ENCODE measurements around the gene CCDC15. TPM values are rescaled to one million over a fixed set of nuclear protein-coding genes. Genes with fewer than 3 reads are reported as not detected.

Gene CCDC15
- total and polyA plus RNA-seq, 2 of the 4 experiments (the other 2 are of a cell fraction) = 1.1 to 2.0 TPM

GRCh38 chr11:124930799-124931198, 23.2 kb upstream of the CCDC15 start:
- Histone ChIP-seq H3K9ac (ENCODE audit: low read depth, low read length) (no peak overlapping the region), H4K20me1 (ENCODE audit: insufficient read depth, low read length) (no peaks in the 10 kb centered on the region), H2BK120ac (ENCODE audit: low read depth, low read length) (no peak overlapping the region), H3K4ac (ENCODE audit: low read depth, low read length) (no peak overlapping the region), H3K9me3 (ENCODE audit: control insufficient read depth, insufficient read depth, low read length) (no peaks in the 10 kb centered on the region), H2AK5ac (ENCODE audit: low read depth, low read length) (no peak overlapping the region), H2BK20ac (ENCODE audit: low read depth, low read length) (no peak overlapping the region), H3K4me3 (ENCODE audit: insufficient read depth, low read depth, low read length) (no peak overlapping the region), H3K9me1 (ENCODE audit: insufficient read depth, low read length) (peaks cover 4% of the 10 kb centered on the region; the same call in 1 of the 2 replicates), H2AK9ac (replicated peaks; ENCODE audit: low read depth, low read length, poor library complexity) (no peak overlapping the region), H2BK15ac (ENCODE audit: low read depth, low read length) (no peak overlapping the region), H3K56ac (ENCODE audit: extremely low read depth, insufficient read depth, low read length) (no peak overlapping the region), H4K8ac (ENCODE audit: low read depth in 2 of 2, low read length in 2 of 2) (no peak overlapping the region), H4K91ac (ENCODE audit: insufficient read depth, low read depth, low read length) (no peak overlapping the region), H2AFZ (replicated peaks; ENCODE audit: low read length, poor library complexity) (no peak overlapping the region), H3K27ac (ENCODE audit: insufficient read depth, low read length) (no peak overlapping the region), H4K5ac (ENCODE audit: low read depth, low read length) (no peak overlapping the region), H2BK5ac (ENCODE audit: low read depth, low read length, poor library complexity, severe bottlenecking) (no peak overlapping the region), H3K36me3 (ENCODE audit: control insufficient read depth, insufficient read depth, low read length) (no peaks in the 10 kb centered on the region), H3K79me1 (ENCODE audit: low read depth in 1 of 2, low read length in 2 of 2) (no peaks in the 10 kb centered on the region), H3K4me2 (ENCODE audit: low read depth, low read length) (no peak overlapping the region), H3K27me3 (ENCODE audit: control insufficient read depth, insufficient read depth, low read length) (no peaks in the 10 kb centered on the region), H3K18ac (ENCODE audit: low read depth, low read length) (no peak overlapping the region), H3K4me1 (ENCODE audit: control insufficient read depth, insufficient read depth, low read length) (peaks cover 13% of the 10 kb centered on the region), H3K23ac (ENCODE audit: low read depth, low read length) (no peak overlapping the region), H3K14ac (replicated peaks; ENCODE audit: low read depth, low read length) (no peak overlapping the region)
- no TSS peak for BruUV-seq (replicated peaks)
- dilution Hi-C loops (cut with HindIII; ENCODE audit: low sequenced_read_pairs, unreplicated experiment) (no loop called here), in situ Hi-C loops (cut with MboI; ENCODE audit: low sequenced_read_pairs) (no loop called here), intact Hi-C loops (cut with micrococcal nuclease) (no loop called here)
- ATAC-seq (ENCODE audit: low read depth) (no peak), DNase-seq (no peak)
- WGBS, 2 experiments (ENCODE audit: extremely low coverage in 2 of 2, insufficient read length in 1 of 2) = no CpG with 5 or more reads among the region's 3 CpGs
- POLR2A ChIA-PET (ENCODE audit: unreplicated experiment) = no interaction called here
- CTCF ChIA-PET = no interaction called here
- TF ChIP-seq MAFK (IDR thresholded peaks at IDR 0.05; ENCODE audit: low read depth, low read length) (no peak), RAD21 (IDR thresholded peaks at IDR 0.05; ENCODE audit: low read length) (no peak), FOS (IDR thresholded peaks at IDR 0.05; ENCODE audit: low read depth, low read length) (no peak), BHLHE40 (IDR thresholded peaks at IDR 0.05; ENCODE audit: low read depth, low read length) (no peak), POLR2A (IDR thresholded peaks at IDR 0.05; ENCODE audit: low read depth, low read length) (no peak)

Measured in IMR-90 (cell line).